GM04503 (cell line): ENCODE results near the gene HABP4.

Experiments used
- DNase-seq: peaks from one replicate; pipeline ENCODE4 v3.0.0-alpha.2; 2012; ENCODE audit warnings: low read depth

Gene HABP4

GRCh38 chr9:96435345-96435744 is 14.6 kb upstream of the HABP4 start:
- no peak for DNase-seq

- DNase-seq = no peak
Measured at GRCh38 chr9:96436063-96436455, 13.9 kb upstream of the HABP4 start.

GRCh38 chr9:96436456-96437126 is 13.4 kb upstream of the HABP4 start:
- no peak for DNase-seq

GRCh38 chr9:96437454-96437853 is 12.5 kb upstream of the HABP4 start:
- no peak for DNase-seq

GRCh38 chr9:96440671-96441199 is 9.2 kb upstream of the HABP4 start:
- DNase-seq = no peak

- DNase-seq = no peak
Measured at GRCh38 chr9:96441798-96442445, 8.0 kb upstream of the HABP4 start.

- no peak for DNase-seq
Measured at GRCh38 chr9:96442491-96442890, 7.5 kb upstream of the HABP4 start.

GRCh38 chr9:96447406-96447805 is 2.6 kb upstream of the HABP4 start:
- DNase-seq = no peak

- DNase-seq = no peak
Measured at GRCh38 chr9:96448546-96449170, 1.3 kb upstream of the HABP4 start.

- no peak for DNase-seq
Measured at GRCh38 chr9:96449523-96449844, 485 bp upstream of the HABP4 start.

- no peak for DNase-seq
Measured at GRCh38 chr9:96450613-96451528, 902 bp downstream of the HABP4 start.

GRCh38 chr9:96453625-96454024 is 3.7 kb downstream of the HABP4 start:
- no peak for DNase-seq

- no peak for DNase-seq
Measured at GRCh38 chr9:96457266-96457665, 7.3 kb downstream of the HABP4 start.

GRCh38 chr9:96458226-96458625 is 8.3 kb downstream of the HABP4 start:
- no peak for DNase-seq

GRCh38 chr9:96459268-96460007 is 9.5 kb downstream of the HABP4 start:
- no peak for DNase-seq

GRCh38 chr9:96460470-96460869 is 10.5 kb downstream of the HABP4 start:
- peak; percentile 48 for DNase-seq

GRCh38 chr9:96460882-96461281 is 10.9 kb downstream of the HABP4 start:
- DNase-seq = peak; percentile 74

GRCh38 chr9:96461336-96461735 is 11.4 kb downstream of the HABP4 start:
- DNase-seq = no peak

- DNase-seq = no peak
Measured at GRCh38 chr9:96462541-96462940, 12.6 kb downstream of the HABP4 start.

- DNase-seq = no peak
Measured at GRCh38 chr9:96464426-96464825, 14.5 kb downstream of the HABP4 start.

- DNase-seq = no peak
Measured at GRCh38 chr9:96467784-96468183, 17.8 kb downstream of the HABP4 start.

GRCh38 chr9:96476013-96476412 is 26.0 kb downstream of the HABP4 start:
- DNase-seq = no peak
